Measurements from ENCODE around the gene BRICD5. TPM values are rescaled to one million over a fixed set of nuclear protein-coding genes. Genes with fewer than 3 reads are reported as not detected.

BRICD5 gene
- polyA plus RNA-seq, 1 donor, result 10.5 TPM

GRCh38 chr16:2162676-2163118 lies 48.0 kb downstream of the BRICD5 start:
- peak in 1 of 2 donors; percentile 44 for DNase-seq
- peak overlapping the region; percentile 3 for H3K4me3 ChIP-seq (ENCODE audit: low read length)
- peaks cover 21% of the 10 kb centered on the region for H3K36me3 ChIP-seq (ENCODE audit: control insufficient read depth, insufficient read depth, low read length)
- H3K27me3 ChIP-seq (ENCODE audit: control insufficient read depth, insufficient read depth, low read length), result no peaks in the 10 kb centered on the region
- peaks cover 19% of the 10 kb centered on the region for H3K9me3 ChIP-seq (ENCODE audit: control insufficient read depth, low read depth, low read length)
- peaks cover 83% of the 10 kb centered on the region for H3K4me1 ChIP-seq (ENCODE audit: control insufficient read depth, insufficient read depth, low read length)
- H3K27ac ChIP-seq (ENCODE audit: low read length), result peak overlapping the region; percentile 94
- WGBS (ENCODE audit: insufficient coverage, low lambda C conversion rate), result no CpG with 5 or more reads among the region's 13 CpGs

GRCh38 chr16:2161911-2162310 lies 48.8 kb downstream of the BRICD5 start:
- whole genome bisulfite sequencing (ENCODE audit: insufficient coverage, low lambda C conversion rate), result no CpG with 5 or more reads among the region's 10 CpGs
- no peaks in the 10 kb centered on the region for H3K27me3 ChIP-seq (ENCODE audit: control insufficient read depth, insufficient read depth, low read length)
- peaks cover 14% of the 10 kb centered on the region for H3K36me3 ChIP-seq (ENCODE audit: control insufficient read depth, insufficient read depth, low read length)
- H3K4me3 ChIP-seq (ENCODE audit: low read length), result no peak overlapping the region
- H3K27ac ChIP-seq (ENCODE audit: low read length), result peak overlapping the region; percentile 94
- H3K4me1 ChIP-seq (ENCODE audit: control insufficient read depth, insufficient read depth, low read length), result peaks cover 83% of the 10 kb centered on the region
- peaks cover 19% of the 10 kb centered on the region for H3K9me3 ChIP-seq (ENCODE audit: control insufficient read depth, low read depth, low read length)
- no peak for DNase-seq

DNA sequence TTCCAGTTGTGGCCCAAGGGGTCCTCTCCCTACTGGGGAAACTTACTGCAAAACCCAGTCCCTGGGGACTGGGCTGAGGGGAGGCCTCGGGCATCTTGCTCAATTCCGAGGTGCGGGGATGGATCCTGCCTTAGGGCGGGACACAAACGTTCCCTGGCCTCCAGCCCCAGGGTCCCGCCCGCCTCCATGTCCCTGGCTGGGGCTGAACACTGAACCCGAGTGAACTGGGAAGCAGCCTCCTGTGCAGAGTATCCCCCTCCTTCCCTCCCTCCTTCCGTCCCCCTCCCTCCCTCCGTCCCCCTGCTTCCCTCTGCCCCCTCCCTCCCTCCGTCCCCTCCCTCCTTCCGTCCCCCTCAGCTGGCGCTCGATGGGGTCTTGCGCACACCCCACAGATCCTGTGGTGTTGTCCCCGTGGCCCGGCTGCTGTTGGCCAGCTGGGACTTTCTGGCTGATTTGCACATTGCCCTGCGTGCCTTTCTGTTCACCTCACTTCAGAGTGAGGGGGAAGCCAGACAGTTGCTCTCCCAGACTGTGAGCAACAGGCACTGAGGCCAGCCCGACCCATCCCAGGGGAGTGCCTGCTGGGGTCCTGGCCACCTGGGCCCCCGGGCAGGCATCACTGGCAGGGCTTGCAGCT lies 49.6 kb downstream of the BRICD5 start:
- Histone ChIP-seq H3K9me3 (ENCODE audit: control insufficient read depth, low read depth, low read length) (peaks cover 19% of the 10 kb centered on the region), H3K4me1 (ENCODE audit: control insufficient read depth, insufficient read depth, low read length) (peaks cover 77% of the 10 kb centered on the region), H3K4me3 (ENCODE audit: low read length) (no peak overlapping the region), H3K27me3 (ENCODE audit: control insufficient read depth, insufficient read depth, low read length) (no peaks in the 10 kb centered on the region), H3K27ac (ENCODE audit: low read length) (peak overlapping the region; percentile 30), H3K36me3 (ENCODE audit: control insufficient read depth, insufficient read depth, low read length) (peaks cover 6% of the 10 kb centered on the region)
- peak in 1 of 2 donors; percentile 33 for DNase-seq
- WGBS (ENCODE audit: insufficient coverage, low lambda C conversion rate), result no CpG with 5 or more reads among the region's 20 CpGs

Other genes with a start within 250 kb of the BRICD5 start
- gene RPS2, start 246.0 kb downstream of the BRICD5 start, polyA plus RNA-seq, result 3,022 TPM
- gene RNF151, start 244.0 kb downstream of the BRICD5 start, polyA plus RNA-seq, result 0.09 TPM
- 32.9 TPM for gene TBL3, start 238.8 kb downstream of the BRICD5 start, polyA plus RNA-seq
- 2.8 TPM for gene NOXO1, start 229.4 kb downstream of the BRICD5 start, polyA plus RNA-seq
- gene GFER, start 226.7 kb downstream of the BRICD5 start, polyA plus RNA-seq, result 48.5 TPM
- gene SYNGR3, start 220.9 kb downstream of the BRICD5 start, polyA plus RNA-seq, result 4.2 TPM
- gene ZNF598, start 201.0 kb downstream of the BRICD5 start, polyA plus RNA-seq, result 28.9 TPM
- gene NPW, start 191.1 kb downstream of the BRICD5 start, polyA plus RNA-seq, result 4.4 TPM
- 32.3 TPM for gene NHERF2, start 184.0 kb downstream of the BRICD5 start, polyA plus RNA-seq
- 15.6 TPM for gene NTHL1, start 163.0 kb downstream of the BRICD5 start, polyA plus RNA-seq
- 85.9 TPM for gene TSC2, start 162.9 kb downstream of the BRICD5 start, polyA plus RNA-seq
- gene PKD1, start 75.0 kb downstream of the BRICD5 start, polyA plus RNA-seq, result 58.4 TPM
- gene RAB26, start 62.2 kb downstream of the BRICD5 start, polyA plus RNA-seq, result 19.1 TPM
- gene TRAF7, start 55.1 kb downstream of the BRICD5 start, polyA plus RNA-seq, result 63.3 TPM
- 0.96 TPM for gene CASKIN1, start 14.3 kb downstream of the BRICD5 start, polyA plus RNA-seq
- gene MLST8, start 5.4 kb downstream of the BRICD5 start, polyA plus RNA-seq, result 40.0 TPM
- 11.7 TPM for gene PGP, start 4.0 kb upstream of the BRICD5 start, polyA plus RNA-seq
- gene E4F1, start 12.7 kb upstream of the BRICD5 start, polyA plus RNA-seq, result 18.4 TPM
- 0.91 TPM for gene DNASE1L2, start 25.6 kb upstream of the BRICD5 start, polyA plus RNA-seq
- gene ECI1, start 40.7 kb upstream of the BRICD5 start, polyA plus RNA-seq, result 81.6 TPM
- gene RNPS1, start 57.3 kb upstream of the BRICD5 start, polyA plus RNA-seq, result 172 TPM
- gene ABCA3, start 129.9 kb upstream of the BRICD5 start, polyA plus RNA-seq, result 4.7 TPM
- gene CCNF, start 218.6 kb upstream of the BRICD5 start, polyA plus RNA-seq, result 6.4 TPM
- 6.4 TPM for gene TEDC2, start 249.2 kb upstream of the BRICD5 start, polyA plus RNA-seq